Hematopoietic multipotent progenitor cell treated with erythropoietin and hydrocortisone succinate and interleukin-3 and kit ligand, for 4 days (in vitro differentiated cells): ENCODE measurements around the gene ZSCAN23.
"Not testable (repeated sequence)": the region's sequence is repeated elsewhere in the genome, so short reads cannot be mapped to it uniquely, and the experiment has no call there.

Source experiments
- DNase-seq: peaks from one replicate; pipeline ENCODE4 v3.0.0-alpha.2; 2015

The ZSCAN23 gene

GRCh38 chr6:28443112-28443773 is at the start of gene ZSCAN23:
TSS of gene ZSCAN23 (minus strand) at chr6:28443491. CDS start at chr6:28436266, 7,225 bp downstream.
- DNase-seq, result peak; percentile 91

DNA sequence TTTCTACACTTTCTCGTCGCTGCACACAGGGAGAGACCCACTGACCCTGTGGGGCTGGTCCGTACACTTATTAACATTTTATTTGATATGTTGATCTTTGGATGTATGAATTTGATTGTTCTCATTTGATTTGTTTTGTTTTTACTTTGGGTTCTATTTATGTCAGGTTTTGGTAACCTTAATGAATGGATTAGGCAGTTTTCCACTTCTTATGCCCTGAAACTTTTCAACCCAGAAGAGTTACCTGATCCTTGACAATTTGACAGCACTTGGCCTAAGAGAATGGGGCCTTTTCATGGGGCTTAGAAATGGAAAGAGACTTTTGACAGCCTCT is 48.7 kb upstream of the ZSCAN23 start:
- DNase-seq, result no peak

- peak; percentile 38 for DNase-seq
These were observed 47.1 kb upstream of the ZSCAN23 start for GRCh38 chr6:28490205-28490890.

GRCh38 chr6:28489366-28490204 is 46.3 kb upstream of the ZSCAN23 start:
- DNase-seq, result peak; percentile 82

GRCh38 chr6:28488916-28489365 is 45.6 kb upstream of the ZSCAN23 start:
- peak; percentile 87 for DNase-seq

DNA sequence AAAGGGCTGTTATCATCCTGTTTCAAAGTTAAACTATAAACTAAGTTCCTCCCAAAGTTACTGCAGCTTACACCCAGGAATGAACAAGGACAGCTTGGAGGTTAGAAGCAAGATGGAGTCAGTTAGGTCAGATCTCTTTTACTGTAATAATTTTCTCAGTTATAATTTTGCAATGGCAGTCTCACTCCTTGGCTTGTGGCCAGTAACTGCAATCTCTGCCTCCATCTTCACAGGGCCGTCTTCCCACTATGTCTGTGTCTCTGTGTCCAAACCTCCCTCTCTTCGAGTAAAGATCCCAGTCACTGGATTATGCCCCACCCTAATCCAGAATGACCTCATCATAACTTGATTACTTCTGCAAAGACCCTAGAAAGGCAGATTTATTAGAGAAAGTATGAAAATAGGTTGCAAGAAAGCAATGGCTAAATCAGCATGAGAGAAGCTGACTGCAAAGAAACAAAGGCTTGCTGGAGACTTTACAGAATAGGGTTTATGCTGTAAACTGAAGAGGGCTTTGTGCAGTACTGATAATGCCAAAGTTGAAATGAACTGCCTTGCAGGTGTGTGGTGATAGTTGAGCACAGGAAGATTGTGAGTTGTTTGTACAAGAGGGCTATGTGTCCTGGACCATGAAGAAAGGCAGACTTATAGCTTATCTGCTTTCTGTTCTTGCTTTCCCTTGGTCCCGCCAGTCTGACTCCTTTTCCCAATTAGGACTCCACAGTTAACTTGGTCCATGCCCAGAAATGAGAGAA is 43.9 kb upstream of the ZSCAN23 start:
- no peak for DNase-seq

DNA sequence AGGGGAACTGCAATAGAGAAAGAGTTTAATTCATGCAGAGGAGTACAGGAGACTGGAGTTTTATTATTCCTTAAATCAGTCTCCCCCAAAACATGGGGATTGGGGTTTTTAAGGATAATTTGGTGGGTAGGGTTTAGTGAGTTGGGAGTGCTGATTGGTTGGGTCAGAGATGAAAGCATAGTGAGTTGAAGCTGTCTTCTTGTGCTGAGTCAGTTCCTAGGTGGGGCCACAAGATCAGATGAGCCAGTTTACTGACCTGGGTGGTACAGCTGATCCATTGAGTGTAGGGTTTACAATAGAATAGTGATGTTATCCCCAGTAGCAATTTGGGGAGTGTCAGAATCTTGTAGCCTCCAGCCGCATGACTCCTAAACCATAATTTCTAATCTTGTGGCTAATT is 43.2 kb upstream of the ZSCAN23 start:
- DNase-seq, result no peak

- peak; percentile 15 for DNase-seq
These were observed 42.2 kb upstream of the ZSCAN23 start for GRCh38 chr6:28485482-28485881.

DNA sequence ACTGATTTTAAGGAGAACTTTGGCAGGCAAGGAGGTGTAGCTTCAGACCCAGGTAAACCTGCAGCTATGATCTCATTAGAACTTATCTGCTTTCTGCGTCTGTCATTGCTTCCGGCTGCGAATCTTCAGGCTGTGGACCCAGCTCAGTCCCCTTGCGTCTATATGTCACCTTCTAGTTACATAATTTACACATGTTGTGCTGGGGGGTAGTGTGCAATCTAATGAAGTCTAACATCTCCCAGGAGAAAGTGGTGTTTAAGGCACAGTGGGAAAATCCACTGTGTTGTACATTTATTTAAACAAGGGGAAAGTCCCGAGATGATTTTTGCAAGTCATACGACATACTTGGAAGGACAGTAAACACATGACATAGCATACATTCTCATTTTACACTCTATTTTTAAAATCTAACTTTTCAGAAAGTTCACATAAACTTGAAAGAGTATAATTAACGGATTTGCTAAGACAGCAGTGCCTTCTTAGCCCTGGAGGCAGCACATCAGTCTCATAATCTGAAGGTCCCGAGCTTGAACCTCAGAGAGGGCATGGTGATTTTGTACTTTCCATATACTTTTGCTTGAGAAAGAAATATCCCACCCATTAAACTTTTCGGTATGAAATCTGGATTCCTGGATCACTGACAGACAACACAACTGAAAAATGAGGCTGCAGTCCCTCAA is 37.1 kb upstream of the ZSCAN23 start:
- DNase-seq, result no peak

DNA sequence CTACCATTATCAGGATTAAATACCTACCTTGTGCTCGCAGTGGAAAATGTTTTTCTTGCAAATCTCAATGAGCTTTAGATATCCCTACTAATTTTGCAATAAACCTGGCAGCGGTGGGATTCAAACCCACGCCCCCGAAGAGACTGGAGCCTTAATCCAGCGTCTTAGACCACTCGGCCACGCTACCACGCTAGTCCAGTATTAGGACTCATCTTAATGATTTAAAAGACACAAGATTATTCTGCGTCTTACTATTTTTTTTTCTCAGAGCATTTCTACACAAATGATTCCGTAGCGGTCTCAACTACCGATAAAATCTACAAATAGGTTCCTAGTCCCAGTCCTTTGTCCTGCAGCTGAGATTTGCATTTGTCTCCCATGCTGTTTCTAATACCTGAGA is 35.2 kb upstream of the ZSCAN23 start:
- DNase-seq, result no peak

- peak; percentile 83 for DNase-seq
These were observed 31.3 kb upstream of the ZSCAN23 start for GRCh38 chr6:28474441-28475219.

GRCh38 chr6:28469153-28469745 is 26.0 kb upstream of the ZSCAN23 start:
- not testable (repeated sequence) for DNase-seq

- no peak for DNase-seq
These were observed 24.8 kb upstream of the ZSCAN23 start for GRCh38 chr6:28468056-28468455.

GRCh38 chr6:28462401-28462800 is 19.1 kb upstream of the ZSCAN23 start:
- DNase-seq, result peak; percentile 30

DNA sequence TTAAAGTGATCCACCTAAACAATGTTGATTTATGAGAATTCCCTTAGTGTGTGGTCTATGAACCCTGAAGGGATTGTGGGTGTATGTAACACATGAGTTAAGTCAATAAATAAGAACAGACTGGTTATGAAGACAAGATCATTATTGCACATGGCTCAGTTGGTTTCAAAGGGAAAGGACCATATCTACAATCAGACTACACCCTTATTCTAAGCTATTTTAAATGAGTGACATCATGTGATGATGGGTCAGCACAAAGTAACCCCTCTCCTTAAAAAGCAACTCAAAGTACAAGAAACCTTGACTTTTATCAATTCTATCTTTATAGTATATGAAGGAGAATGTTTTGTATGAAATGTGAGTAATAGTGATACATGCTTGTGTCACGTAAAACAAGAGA is 15.3 kb upstream of the ZSCAN23 start:
- DNase-seq, result no peak

DNA sequence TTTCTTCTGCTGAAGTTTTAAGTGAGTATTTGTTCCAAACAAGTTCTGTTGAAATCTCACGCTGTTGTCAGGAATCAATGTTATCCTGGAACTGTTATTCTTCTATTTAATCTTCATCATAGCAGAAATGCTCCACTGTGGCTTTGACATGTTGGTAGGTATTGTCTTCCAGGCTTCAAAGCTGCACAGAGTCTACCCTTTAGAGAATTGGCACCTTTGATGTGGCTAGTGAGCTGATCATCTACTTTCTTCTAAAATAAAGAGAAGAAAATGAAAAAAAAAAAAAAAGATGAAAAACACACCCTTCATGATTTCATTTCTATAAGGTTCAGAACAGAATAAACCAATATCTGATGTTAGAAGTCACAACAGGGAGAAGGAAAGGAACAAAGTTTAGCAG is 5.8 kb upstream of the ZSCAN23 start:
- no peak for DNase-seq

DNA sequence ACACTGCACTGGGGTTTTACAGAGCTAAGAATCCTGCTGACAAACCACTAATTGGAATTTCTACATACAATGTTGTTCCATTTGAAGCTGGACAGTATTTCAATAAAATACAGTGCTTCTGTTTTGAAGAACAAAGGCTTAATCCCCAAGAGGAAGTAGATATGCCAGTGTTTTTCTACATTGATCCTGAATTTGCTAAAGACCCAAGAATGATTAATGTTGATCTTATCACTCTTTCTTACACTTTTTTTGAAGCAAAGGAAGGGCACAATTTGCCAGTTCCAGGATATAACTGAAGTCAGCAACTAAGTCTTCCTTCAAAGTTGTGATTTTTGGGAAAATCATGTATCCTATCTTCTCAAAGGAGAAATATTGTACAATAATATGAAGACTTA is 4.2 kb upstream of the ZSCAN23 start:
- DNase-seq, result not testable (repeated sequence)

DNA sequence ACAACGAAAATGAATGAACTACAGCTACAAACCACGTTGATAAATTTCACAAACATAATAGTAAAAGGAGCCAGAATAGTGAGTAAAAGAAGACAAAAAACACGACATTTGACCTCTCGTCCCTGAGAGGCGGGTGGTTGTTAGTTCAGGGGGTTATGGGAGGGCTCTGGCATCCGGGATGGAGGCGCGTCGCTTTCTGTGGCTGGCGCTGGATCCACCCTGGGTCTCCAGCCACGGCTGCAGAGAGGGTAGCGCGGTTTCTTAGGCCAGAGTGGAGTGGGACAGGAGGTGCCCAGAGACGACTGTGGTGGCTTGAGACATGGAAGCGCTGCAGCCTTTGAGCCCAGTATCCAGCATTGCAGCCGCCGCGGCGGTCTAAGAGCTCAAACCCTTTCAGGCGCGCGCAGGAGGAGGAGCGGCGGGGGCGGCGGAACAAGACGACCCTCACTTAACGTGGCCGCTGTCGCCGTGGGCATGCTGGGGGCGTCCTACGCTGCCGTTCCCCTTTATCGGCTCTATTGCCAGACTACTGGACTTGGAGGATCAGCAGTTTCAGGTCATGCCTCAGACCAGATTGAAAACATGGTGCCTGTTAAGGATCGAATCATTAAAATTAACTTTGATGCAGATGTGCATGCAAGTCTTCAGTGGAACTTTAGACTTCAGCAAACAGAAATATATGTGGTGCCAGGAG is 3.7 kb upstream of the ZSCAN23 start:
- peak; percentile 15 for DNase-seq

GRCh38 chr6:28444759-28445158 is 1.5 kb upstream of the ZSCAN23 start:
- peak; percentile 18 for DNase-seq

DNA sequence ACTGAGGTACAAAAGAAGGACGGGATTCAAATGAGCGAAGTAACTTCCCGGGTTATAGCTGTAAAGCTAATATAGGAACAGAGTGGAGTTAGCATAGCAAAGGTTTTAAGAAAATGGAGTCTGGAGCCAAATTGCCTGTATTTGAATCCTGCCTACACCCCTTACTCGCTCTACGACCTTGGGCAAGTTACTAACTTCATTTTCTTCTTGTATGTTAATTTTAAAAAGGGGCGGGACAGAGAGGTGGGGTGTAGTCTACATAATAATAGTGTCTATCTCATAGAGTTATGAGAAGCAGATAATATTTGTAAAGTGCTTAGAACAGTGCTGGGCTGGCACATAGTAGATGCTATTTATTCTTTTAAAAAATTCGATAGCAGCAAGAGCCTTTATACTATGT is 705 bp downstream of the ZSCAN23 start:
- no peak for DNase-seq

- no peak for DNase-seq
These were observed 6.9 kb downstream of the ZSCAN23 start for GRCh38 chr6:28436404-28436803.
